Measurements from ENCODE around the gene ZNF74. TPM values are rescaled to one million over a fixed set of nuclear protein-coding genes. Genes with fewer than 3 reads are reported as not detected.

The ZNF74 gene
- total RNA-seq, 1 donor from 2014 or later: 15.2 TPM

Other genes starting within 250 kb of the ZNF74 start
- 0.26 TPM in 1 of 2 replicates, not detected in the other for gene CCDC188, start 243.1 kb upstream of the ZNF74 start, total RNA-seq
- gene RTN4R, start 125.8 kb upstream of the ZNF74 start, total RNA-seq: 1.7 and 1.9 TPM in 2 replicates
- 35.5 and 40.6 TPM in 2 replicates for gene DGCR6L, start 74.1 kb upstream of the ZNF74 start, total RNA-seq
- gene SCARF2, start 43.7 kb downstream of the ZNF74 start, total RNA-seq: 0.24 and 0.41 TPM in 2 replicates
- gene KLHL22, start 101.6 kb downstream of the ZNF74 start, total RNA-seq: 18.8 and 21.9 TPM in 2 replicates
- gene MED15, start 113.5 kb downstream of the ZNF74 start, total RNA-seq: 103 and 110 TPM in 2 replicates